GM12892 (cell line): ENCODE results near the gene ZNF691.
"Not testable (repeated sequence)": the region's sequence is repeated elsewhere in the genome, so short reads cannot be mapped to it uniquely, and the experiment has no call there.

Experiments used
- DNase-seq: peaks from one replicate; pipeline ENCODE4 v3.0.0; 2011; ENCODE audit not compliant: insufficient read length
- FAIRE-seq: peaks from 2 replicates; lab custom pipeline; 2011; peaks lifted over from hg19 to GRCh38; lab: Jason Lieb, UNC
- POLR2A ChIP-seq: IDR thresholded peaks from 2 replicates; pipeline ENCODE4 v1.6.1; 2011; ENCODE audit warnings: low read depth, low read length, control low read depth
- POLR2AphosphoS5 ChIP-seq: IDR thresholded peaks from 2 replicates; pipeline ENCODE4 v1.6.1; 2011; ENCODE audit warnings: low read depth, low read length, control low read depth
- TAF1 ChIP-seq: IDR thresholded peaks from 2 replicates; pipeline ENCODE4 v1.6.1; 2011; ENCODE audit warnings: low read depth, mild to moderate bottlenecking, control low read depth, low read length, borderline replicate concordance

Gene ZNF691

DNA sequence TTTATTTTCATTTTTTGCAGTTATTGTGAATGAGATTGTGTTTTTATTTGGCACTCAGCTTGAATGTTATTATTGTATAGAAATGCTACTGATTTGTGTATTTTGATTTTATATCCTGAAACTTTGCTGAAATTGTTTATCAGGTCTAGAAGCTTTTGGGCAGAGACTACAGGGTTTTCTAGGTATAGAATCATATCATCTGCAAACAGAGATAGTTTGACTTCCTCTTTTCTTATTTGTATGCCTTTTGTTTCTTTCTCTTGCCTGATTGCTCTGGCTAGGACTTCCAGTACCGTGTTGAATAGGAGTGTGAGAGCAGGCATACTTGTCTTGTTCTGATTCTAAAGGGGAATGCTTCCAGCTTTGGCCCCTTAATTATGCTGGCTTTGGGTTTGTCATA, 27.3 kb downstream of the ZNF691 start:
- no peak for DNase-seq
- no peak for FAIRE-seq
- TF ChIP-seq POLR2AphosphoS5 (no peak), POLR2A (no peak), TAF1 (no peak)

DNA sequence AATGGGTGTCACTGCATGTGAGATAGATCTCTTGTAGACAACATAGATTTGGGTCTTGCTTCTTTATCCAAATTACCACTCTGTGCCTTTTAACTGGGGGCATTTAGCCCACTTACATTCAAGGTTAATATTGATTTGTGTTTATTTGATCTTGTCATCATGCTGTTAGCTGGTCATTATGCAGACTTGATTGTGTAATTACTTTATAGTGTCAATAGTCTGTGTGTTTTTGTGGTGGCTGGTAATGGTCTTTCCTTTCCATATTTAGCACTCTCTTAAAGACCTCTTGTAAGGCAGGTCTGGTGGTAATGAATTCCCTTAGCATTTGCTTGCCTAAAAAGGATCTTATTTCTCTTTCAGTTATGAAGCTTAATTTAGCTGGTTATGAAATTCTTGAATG, 29.6 kb downstream of the ZNF691 start:
- DNase-seq (no peak), FAIRE-seq (no peak)
- TF ChIP-seq POLR2AphosphoS5, result no peak
- no peak for TF ChIP-seq TAF1
- no peak for TF ChIP-seq POLR2A

DNA sequence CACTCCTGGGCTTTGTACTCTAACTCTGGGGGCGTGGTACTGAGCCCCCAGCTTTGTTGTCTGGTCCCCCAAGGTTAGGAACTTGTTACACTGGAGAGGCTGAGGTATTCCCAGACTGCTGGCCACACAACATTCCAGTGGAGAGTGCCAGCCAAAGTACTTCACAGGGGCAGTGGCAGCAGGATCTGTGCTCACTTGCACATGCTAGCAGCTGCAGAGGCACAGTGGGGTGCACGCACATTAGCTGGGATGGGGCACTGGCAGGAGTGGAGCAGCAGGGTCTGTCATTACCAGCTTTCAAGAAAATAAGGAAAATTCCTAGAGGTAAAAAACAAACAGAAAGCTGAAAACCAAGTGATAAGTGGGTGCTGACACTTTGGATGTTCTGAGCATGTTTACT, 31.0 kb downstream of the ZNF691 start:
- no peak for DNase-seq
- no peak for TF ChIP-seq POLR2A
- no peak for TF ChIP-seq POLR2AphosphoS5
- no peak for TF ChIP-seq TAF1
- no peak for FAIRE-seq

DNA sequence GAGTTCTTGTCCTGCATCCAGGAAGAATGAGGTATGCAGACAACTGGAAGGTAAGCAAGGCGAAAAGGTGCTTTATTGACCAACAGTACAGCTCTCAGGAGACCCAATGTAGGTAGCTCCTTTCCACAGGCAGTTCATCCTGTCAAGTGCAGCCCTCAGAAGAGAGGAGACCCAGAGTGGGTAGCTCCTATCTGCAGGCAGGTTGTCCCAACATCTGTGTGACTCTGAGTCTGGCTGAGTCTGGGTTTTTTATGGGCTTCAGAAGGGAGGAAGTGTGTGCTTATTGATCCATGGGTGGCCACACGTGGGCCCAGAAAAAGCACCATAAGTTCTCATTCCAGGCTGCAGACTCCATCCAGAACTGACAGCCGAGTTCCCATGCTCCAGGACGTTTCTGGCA, 34.0 kb downstream of the ZNF691 start:
- DNase-seq (no peak), FAIRE-seq (no peak)
- no peak for TF ChIP-seq TAF1

DNA sequence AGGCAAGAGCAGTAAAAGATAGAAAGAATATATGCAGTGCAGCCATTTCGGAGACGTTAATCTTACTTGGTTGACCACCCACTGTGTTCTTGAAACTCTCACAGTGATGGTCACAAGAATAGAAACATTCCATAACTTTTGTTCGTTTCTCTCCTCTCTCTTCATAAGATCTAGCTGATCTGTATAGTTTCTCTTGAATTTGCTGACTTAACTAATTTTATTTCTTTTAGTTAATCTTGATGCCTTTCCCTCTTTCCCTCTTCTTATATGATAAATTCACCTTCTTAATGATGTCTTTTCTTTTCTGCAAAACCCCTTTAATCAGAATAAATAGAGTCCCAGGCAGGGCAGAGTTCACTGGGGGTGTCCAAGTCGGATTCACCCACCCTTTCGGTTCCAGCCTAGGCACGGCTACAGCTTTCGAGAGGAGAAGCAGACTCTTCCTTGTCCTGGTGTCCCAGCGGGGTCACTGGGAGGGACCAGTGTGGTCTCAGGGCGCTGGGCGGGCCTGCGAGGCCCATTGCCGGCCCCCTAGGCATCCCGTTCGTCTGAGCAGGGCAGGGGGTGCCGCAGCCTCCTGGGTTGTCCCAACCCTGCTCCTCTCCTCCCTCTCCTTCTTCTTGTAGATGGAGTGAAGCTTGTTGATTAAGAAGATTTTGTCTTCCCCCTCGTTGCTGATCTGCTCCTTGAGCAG, 39.8 kb downstream of the ZNF691 start:
- no peak for DNase-seq
- FAIRE-seq, result no peak
- TF ChIP-seq POLR2AphosphoS5 (no peak), TAF1 (no peak), POLR2A (no peak)

DNA sequence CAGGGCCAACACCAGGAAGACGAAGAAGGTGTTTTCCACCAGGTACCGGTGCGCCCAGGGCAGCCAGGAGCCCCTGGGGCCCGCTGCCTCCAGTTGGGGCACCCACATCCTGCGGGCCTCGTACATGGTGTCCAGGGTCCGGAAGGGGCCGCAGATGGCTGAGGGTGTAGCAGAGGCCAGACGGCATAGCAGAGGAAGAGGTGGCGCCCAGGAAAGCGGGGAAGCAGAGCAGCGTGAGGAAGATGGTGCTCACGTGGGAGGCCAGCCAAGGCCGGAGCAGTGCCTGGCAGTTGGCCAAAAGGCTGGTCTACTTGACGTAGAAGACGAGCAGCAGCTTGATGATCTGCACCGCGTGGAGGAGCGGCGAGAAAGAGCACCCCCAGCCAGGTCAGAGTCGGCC, 40.4 kb downstream of the ZNF691 start:
- DNase-seq (no peak), FAIRE-seq (no peak)
- TF ChIP-seq POLR2AphosphoS5, result no peak

DNA sequence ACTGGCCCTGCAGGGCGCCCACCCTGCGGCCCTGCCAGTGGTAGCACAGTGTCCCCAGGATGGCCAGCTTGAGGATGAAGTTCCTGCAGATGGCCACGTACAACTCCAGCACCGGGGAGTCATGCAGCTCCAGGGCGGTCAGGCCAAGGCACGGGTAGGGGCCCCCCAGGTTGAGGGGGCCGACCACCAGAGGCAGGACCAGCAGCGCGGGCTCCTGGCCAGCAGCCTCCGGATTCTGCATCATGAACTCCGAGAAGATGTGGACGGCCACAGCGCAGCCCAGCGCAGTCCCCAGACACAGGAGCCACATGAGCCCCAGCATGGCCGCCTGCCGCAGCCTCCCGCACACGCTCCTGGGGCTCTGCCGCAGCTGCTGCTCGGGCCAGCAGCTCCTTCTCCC, 41.0 kb downstream of the ZNF691 start:
- TF ChIP-seq POLR2A, result no peak
- TF ChIP-seq POLR2AphosphoS5, result no peak
- no peak for TF ChIP-seq TAF1
- DNase-seq (no peak), FAIRE-seq (no peak)

DNA sequence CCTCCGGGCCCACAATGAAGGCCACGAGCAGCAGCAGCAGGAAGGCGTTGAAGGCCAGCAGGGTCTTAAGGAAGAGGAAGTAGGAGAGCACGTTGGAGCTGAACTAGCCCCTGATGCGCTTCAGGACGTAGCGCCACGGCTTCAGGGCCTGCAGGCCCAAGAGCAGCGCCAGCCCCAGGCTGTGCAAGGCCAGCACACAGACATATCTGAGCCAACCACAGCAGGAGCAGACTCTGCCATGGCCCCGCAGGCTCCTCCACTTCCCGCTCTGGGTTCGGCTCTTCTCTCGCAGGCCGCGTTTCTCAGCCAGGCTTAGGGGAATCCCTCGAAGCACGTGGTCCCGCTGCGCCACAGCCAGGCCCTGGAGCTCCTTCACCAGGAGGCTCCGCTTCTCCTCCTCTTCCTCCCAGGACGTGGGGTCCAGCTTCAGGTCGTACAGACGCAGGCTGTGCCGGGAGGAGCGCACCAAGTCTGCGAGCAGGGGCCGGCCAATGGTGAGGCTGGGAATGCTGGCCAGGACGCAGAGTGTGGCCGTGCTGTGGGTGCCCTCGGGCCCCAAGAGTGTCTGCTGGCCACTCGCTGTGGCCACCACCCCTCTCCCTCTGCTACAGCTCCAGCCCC, 41.7 kb downstream of the ZNF691 start:
- FAIRE-seq, result no peak
- DNase-seq, result no peak
- TF ChIP-seq TAF1 (no peak), POLR2AphosphoS5 (no peak), POLR2A (no peak)

DNA sequence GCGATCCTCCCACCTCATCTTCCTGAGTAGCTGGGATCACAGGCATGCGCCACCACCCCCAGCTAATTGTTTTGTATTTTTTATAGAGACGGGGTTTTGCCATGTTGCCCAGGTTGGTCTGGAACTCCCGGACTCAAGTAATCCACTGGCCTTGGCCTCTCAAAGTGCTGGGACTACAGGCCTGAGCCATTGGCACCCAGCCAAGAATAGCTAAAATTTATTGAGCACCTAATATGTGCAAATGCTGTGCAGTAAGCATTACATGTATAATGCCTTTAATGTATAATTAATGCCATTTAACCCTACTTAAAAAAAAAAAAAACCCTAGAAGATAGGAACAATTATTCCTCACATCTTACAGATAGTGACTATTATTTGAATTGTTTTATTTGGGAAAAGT, 42.9 kb downstream of the ZNF691 start:
- DNase-seq, result no peak
- no peak for FAIRE-seq
- no peak for TF ChIP-seq POLR2A
- TF ChIP-seq POLR2AphosphoS5, result no peak
- TF ChIP-seq TAF1, result no peak

DNA sequence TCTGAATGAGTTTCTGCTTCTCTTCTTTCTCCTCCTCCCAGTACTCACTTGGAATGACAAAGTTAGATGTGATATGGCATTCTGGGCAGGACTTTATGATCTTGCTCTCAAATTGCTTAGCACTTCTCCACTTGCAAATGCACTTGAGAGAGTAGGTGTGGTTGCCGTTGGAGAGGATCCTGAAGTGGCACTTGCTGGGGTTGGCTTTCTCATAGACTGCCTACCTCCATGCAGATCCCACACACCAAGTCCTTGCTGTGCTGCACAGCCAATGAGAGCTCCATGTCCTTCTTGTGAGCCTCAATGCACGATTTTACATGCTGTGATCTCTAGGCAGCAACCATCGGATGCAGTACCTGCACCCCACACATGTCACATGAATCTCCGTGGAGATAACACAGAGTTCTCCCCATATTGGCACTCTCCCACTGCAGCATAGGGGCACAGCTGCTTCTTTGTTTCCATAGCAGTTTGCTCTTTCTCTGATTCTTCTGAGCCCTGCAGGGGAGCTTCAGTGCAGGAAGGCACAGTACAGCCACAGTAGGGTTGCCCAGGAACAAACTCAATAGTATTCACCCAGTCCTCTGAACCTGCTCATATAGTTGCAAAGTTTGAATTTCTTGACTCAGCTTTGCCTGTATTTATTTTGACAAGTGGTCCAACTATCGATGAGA, 45.2 kb downstream of the ZNF691 start:
- TF ChIP-seq POLR2AphosphoS5 (no peak), POLR2A (no peak), TAF1 (no peak)
- FAIRE-seq (no peak), DNase-seq (no peak)

DNA sequence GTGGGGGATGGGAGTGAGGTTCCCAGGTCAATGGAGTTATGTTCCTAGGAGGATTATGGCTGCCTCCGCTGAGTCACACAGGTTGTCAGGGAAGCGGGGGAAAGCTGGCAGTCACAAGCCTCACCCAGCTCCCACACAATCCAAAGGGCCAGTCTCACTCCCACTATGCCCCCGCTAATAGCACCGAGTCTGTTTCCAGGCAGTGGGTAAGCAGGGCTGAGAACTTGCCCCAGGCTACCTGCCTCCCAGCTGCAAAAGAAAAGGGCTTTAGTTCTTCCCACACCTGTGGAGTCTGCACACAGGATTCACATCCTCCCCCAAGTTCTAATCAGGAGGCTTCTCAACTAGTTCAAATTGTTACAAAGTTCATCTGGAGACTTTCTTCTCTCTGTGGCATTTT, 53.5 kb downstream of the ZNF691 start:
- FAIRE-seq, result not testable (repeated sequence)

More for the DNA sequence above, 53.5 kb downstream of the ZNF691 start:
- DNase-seq, result not testable (repeated sequence)
